SK-N-SH (cell line): Measurements from ENCODE around the gene C11orf98. TPM values are rescaled to one million over a fixed set of nuclear protein-coding genes. Genes with fewer than 3 reads are reported as not detected.

Source experiments
- CTCF ChIA-PET: fragments of 300-600, 350-600 bp; formaldehyde crosslinking; extraction: SDS; loops from one replicate; lab custom pipeline; 2021; lab: Yijun Ruan, JAX
- POLR2A ChIA-PET: fragments of 350-600 bp; sonication (Branson Sonifier 250); formaldehyde crosslinking; extraction: SDS; loops from one replicate; lab custom pipeline; 2020; ENCODE audit warnings: antibody characterized with exemption, inconsistent platforms; lab: Yijun Ruan, JAX
- DNase-seq: peaks from one replicate; pipeline ENCODE4 v3.0.0; 2012
- H2AFZ ChIP-seq: fragments of 200-600 bp; sonication (generic); 2 replicates; pipeline ENCODE4 v1.8.1; 2016; ENCODE audit warnings: antibody characterized with exemption, mild to moderate bottlenecking, low read depth
- H3F3A ChIP-seq: fragments of 200-600 bp; sonication (generic); replicated peaks from 2 replicates; pipeline ENCODE3; 2016; ENCODE audit warnings: antibody characterized with exemption, mild to moderate bottlenecking; ENCODE audit not compliant: insufficient read depth
- H3K27ac ChIP-seq, 2 experiments: fragments of 200-500 bp in 1 of 2; fragments of 200-600 bp in 1 of 2; sonication (Bioruptor generic) in 1 of 2; sonication (generic), shearing (Covaris generic) in 1 of 2; 2 replicates each; pipeline versions ENCODE4 v1.5.1 to v1.6.1; 2014 to 2016; ENCODE audit warnings: low read depth in 2 of 2, inconsistent platforms in 1 of 2, low read length in 1 of 2, mild to moderate bottlenecking in 1 of 2, mixed read lengths in 1 of 2
- H3K27me3 ChIP-seq: fragments of 200-600 bp; sonication (generic), shearing (Covaris generic); 2 replicates; pipeline ENCODE4 v1.6.1; 2016; ENCODE audit warnings: mixed run types; ENCODE audit not compliant: insufficient read depth
- H3K36me3 ChIP-seq, 2 experiments: fragments of 200-500 bp in 1 of 2; fragments of 200-600 bp in 1 of 2; sonication (Bioruptor generic) in 1 of 2; sonication (generic) in 1 of 2; replicated peaks in 1 of 2; 2 replicates each; pipeline versions ENCODE3 to v1.5.1; 2014 to 2016; ENCODE audit warnings: low read length in 1 of 2, mild to moderate bottlenecking in 1 of 2; ENCODE audit not compliant: insufficient read depth in 2 of 2, control insufficient read depth in 1 of 2
- H3K4me1 ChIP-seq, 2 experiments: fragments of 200-500 bp in 1 of 2; fragments of 200-600 bp in 1 of 2; sonication (Bioruptor generic) in 1 of 2; sonication (generic), shearing (Covaris generic) in 1 of 2; 2 replicates each; pipeline versions ENCODE4 v1.5.1 to v1.6.1; 2014 to 2016; ENCODE audit warnings: low read depth in 1 of 2, low read length in 1 of 2, mixed run types in 1 of 2; ENCODE audit not compliant: insufficient read depth in 2 of 2, control insufficient read depth in 1 of 2
- H3K4me2 ChIP-seq: fragments of 200-600 bp; sonication (generic), shearing (Covaris generic); 2 replicates; pipeline ENCODE4 v1.6.1; 2017; ENCODE audit warnings: mixed run types
- H3K4me3 ChIP-seq, 2 experiments: fragments of 200-500 bp in 1 of 2; fragments of 200-600 bp in 1 of 2; sonication (Bioruptor generic) in 1 of 2; sonication (generic), shearing (Covaris generic) in 1 of 2; 2 replicates each; pipeline versions ENCODE4 v1.5.1 to v1.8.1; 2014 to 2016; ENCODE audit warnings: low read depth in 2 of 2, inconsistent platforms in 1 of 2, low read length in 1 of 2, mild to moderate bottlenecking in 1 of 2, mixed read lengths in 1 of 2, moderate library complexity in 1 of 2
- H3K79me2 ChIP-seq: fragments of 200-600 bp; sonication (generic); 2 replicates; pipeline ENCODE4 v1.8.1; 2017; ENCODE audit warnings: mild to moderate bottlenecking; ENCODE audit not compliant: insufficient read depth
- H3K9ac ChIP-seq: fragments of 200-600 bp; sonication (generic); 2 replicates; pipeline ENCODE4 v1.6.1; 2017; ENCODE audit warnings: mixed run types
- H3K9me2 ChIP-seq: fragments of 200-600 bp; sonication (generic); 2 replicates; pipeline ENCODE4 v1.6.1; 2017; ENCODE audit warnings: mixed run types
- H3K9me3 ChIP-seq: fragments of 200-600 bp; sonication (generic); 2 replicates; pipeline ENCODE4 v1.6.1; 2017; ENCODE audit warnings: mixed run types, mild to moderate bottlenecking, moderate library complexity
- H4K20me1 ChIP-seq: fragments of 200-600 bp; sonication (generic); 2 replicates; pipeline ENCODE4 v1.6.1; 2017; ENCODE audit warnings: mild to moderate bottlenecking, mixed run types; ENCODE audit not compliant: insufficient read depth
- CHD2 ChIP-seq: fragments of 150-350 bp; IDR thresholded peaks from 2 replicates; pipeline ENCODE4 v1.6.1; 2018; ENCODE audit warnings: low read length; ENCODE audit not compliant: partially characterized antibody
- EP300 ChIP-seq, 2 experiments: IDR thresholded peaks; 2 replicates each; pipeline versions ENCODE4 v1.4.0 to v1.6.1; 2012; ENCODE audit warnings: borderline replicate concordance in 1 of 2, low read depth in 1 of 2, low read length in 1 of 2
- FOSL2 ChIP-seq: IDR thresholded peaks from 2 replicates; pipeline ENCODE4 v1.4.0; 2012; ENCODE audit warnings: low read depth, mild to moderate bottlenecking, moderate library complexity, borderline replicate concordance
- FOXJ3 ChIP-seq: sonication (generic); formaldehyde crosslinking; IDR thresholded peaks from 2 replicates; pipeline ENCODE4 v1.5.1; 2020; ENCODE audit warnings: mild to moderate bottlenecking, missing genetic modification reagents
- FOXM1 ChIP-seq: IDR thresholded peaks from 2 replicates; pipeline ENCODE4 v1.4.0; 2012; ENCODE audit warnings: low read depth, mild to moderate bottlenecking
- GATA2 ChIP-seq: sonication (generic); formaldehyde crosslinking; IDR thresholded peaks from 2 replicates; pipeline ENCODE4 v1.5.0; 2020; ENCODE audit warnings: mild to moderate bottlenecking, missing genetic modification reagents
- MEF2A ChIP-seq: IDR thresholded peaks from 2 replicates; pipeline ENCODE4 v1.4.0; 2012; ENCODE audit warnings: low read depth, borderline replicate concordance
- MXI1 ChIP-seq: IDR thresholded peaks from 2 replicates; pipeline ENCODE4 v1.6.1; 2012; ENCODE audit warnings: mild to moderate bottlenecking, low read depth, low read length, improper control_type of control experiment
- NFIC ChIP-seq: IDR thresholded peaks from 2 replicates; pipeline ENCODE4 v1.4.0; 2012; ENCODE audit warnings: borderline replicate concordance
- NRF1 ChIP-seq: IDR thresholded peaks from 2 replicates; pipeline ENCODE4 v1.6.1; 2012; ENCODE audit warnings: low read depth, mild to moderate bottlenecking, low read length
- RFX5 ChIP-seq: IDR thresholded peaks from 2 replicates; pipeline ENCODE4 v1.6.1; 2012; ENCODE audit warnings: mild to moderate bottlenecking, improper control_type of control experiment, low read length
- SMC3 ChIP-seq: IDR thresholded peaks from 2 replicates; pipeline ENCODE4 v1.6.1; 2012; ENCODE audit warnings: low read depth, low read length, improper control_type of control experiment
- TEAD4 ChIP-seq: IDR thresholded peaks from 2 replicates; pipeline ENCODE4 v1.4.0; 2012; ENCODE audit warnings: mild to moderate bottlenecking, borderline replicate concordance; ENCODE audit not compliant: insufficient read depth
- WGBS: methylation state at CpG from one replicate; pipeline ENCODE4 v1.1.6; 2017; ENCODE audit warnings: low lambda C conversion rate; 5-methylcytosine and 5-hydroxymethylcytosine counted together
- polyA plus RNA-seq, 3 experiments: library from polyadenylated mRNA; depleted of rRNA; stranded (reverse); fragments of >200 nt; gene quantifications; 2 replicates each; pipeline ENCODE4 v1.2.3, GENCODE V29; 2012
- TF ChIP-seq, protein P1 (sequence below): fragments of 150-350 bp; IDR thresholded peaks from 2 replicates; pipeline ENCODE4 v1.6.1; 2016; ENCODE audit warnings: mild to moderate bottlenecking, low read depth, low read length
- TF ChIP-seq, protein P2 (sequence below): fragments of 200-600 bp; sonication (generic); IDR thresholded peaks from 2 replicates; pipeline ENCODE4 v1.6.1; 2017; ENCODE audit warnings: antibody characterized with exemption, mild to moderate bottlenecking, moderate library complexity

The C11orf98 gene
- polyA plus RNA-seq, 1 of the 3 experiments (the other 2 are of a cell fraction): 126 TPM

DNA sequence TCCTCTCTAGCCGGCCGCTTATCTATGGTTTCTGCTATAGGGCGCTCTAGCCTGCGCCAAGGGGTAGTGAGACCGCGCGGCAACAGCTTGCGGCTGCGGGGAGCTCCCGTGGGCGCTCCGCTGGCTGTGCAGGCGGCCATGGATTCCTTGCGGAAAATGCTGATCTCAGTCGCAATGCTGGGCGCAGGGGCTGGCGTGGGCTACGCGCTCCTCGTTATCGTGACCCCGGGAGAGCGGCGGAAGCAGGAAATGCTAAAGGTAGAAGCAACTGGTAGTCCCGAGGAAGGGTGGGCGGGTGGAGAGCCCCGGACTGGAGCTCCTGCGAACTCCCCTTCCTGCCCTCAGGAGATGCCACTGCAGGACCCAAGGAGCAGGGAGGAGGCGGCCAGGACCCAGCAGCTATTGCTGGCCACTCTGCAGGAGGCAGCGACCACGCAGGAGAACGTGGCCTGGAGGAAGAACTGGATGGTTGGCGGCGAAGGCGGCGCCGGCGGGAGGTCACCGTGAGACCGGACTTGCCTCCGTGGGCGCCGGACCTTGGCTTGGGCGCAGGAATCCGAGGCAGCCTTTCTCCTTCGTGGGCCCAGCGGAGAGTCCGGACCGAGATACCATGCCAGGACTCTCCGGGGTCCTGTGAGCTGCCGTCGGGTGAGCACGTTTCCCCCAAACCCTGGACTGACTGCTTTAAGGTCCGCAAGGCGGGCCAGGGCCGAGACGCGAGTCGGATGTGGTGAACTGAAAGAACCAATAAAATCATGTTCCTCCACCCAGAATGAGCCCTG, 6.8 kb upstream of the C11orf98 start, which contains the start of the genes LBHD1 and UQCC3 (continued):
- TF ChIP-seq, protein P1, sequence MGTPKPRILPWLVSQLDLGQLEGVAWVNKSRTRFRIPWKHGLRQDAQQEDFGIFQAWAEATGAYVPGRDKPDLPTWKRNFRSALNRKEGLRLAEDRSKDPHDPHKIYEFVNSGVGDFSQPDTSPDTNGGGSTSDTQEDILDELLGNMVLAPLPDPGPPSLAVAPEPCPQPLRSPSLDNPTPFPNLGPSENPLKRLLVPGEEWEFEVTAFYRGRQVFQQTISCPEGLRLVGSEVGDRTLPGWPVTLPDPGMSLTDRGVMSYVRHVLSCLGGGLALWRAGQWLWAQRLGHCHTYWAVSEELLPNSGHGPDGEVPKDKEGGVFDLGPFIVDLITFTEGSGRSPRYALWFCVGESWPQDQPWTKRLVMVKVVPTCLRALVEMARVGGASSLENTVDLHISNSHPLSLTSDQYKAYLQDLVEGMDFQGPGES: no peak
- no peak for TF ChIP-seq GATA2 (CRISPR knock-in tag)
- TF ChIP-seq FOXJ3 (CRISPR knock-in tag): no peak
- TF ChIP-seq EP300 (IDR thresholded peaks at IDR 0.05; ENCODE audit: borderline replicate concordance in 1 of 2, low read depth in 1 of 2, low read length in 1 of 2): no peak
- no peak for TF ChIP-seq NFIC
- TF ChIP-seq, protein P2, sequence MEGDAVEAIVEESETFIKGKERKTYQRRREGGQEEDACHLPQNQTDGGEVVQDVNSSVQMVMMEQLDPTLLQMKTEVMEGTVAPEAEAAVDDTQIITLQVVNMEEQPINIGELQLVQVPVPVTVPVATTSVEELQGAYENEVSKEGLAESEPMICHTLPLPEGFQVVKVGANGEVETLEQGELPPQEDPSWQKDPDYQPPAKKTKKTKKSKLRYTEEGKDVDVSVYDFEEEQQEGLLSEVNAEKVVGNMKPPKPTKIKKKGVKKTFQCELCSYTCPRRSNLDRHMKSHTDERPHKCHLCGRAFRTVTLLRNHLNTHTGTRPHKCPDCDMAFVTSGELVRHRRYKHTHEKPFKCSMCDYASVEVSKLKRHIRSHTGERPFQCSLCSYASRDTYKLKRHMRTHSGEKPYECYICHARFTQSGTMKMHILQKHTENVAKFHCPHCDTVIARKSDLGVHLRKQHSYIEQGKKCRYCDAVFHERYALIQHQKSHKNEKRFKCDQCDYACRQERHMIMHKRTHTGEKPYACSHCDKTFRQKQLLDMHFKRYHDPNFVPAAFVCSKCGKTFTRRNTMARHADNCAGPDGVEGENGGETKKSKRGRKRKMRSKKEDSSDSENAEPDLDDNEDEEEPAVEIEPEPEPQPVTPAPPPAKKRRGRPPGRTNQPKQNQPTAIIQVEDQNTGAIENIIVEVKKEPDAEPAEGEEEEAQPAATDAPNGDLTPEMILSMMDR: no peak
- TF ChIP-seq FOXM1: no peak
- TF ChIP-seq SMC3: peak; percentile 6; the same call in 1 of the 2 replicates
- TF ChIP-seq CHD2: peak; percentile 20
- TF ChIP-seq FOSL2: no peak
- TF ChIP-seq MXI1: peak; percentile 60
- no peak for TF ChIP-seq RFX5

DNA sequence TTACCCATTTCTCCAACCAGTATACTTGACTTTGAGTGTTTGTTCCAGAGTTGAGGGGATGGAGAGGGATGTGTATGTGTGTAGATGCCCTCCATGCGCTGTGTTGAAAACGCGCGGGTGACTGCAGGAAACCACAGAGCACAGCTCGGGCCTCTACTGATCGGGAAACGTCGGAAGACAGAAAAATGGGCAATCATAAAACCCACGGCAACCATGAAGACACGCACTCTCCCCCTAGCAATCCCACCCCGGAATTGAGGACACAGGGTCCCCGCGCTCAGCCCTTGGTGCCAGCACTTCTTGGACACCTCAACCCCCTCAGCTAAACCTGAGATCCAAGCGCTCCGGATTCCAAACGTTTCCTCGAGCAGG, 6.2 kb upstream of the C11orf98 start:
- H3K36me3 ChIP-seq: peaks cover 15 to 23% of the 10 kb centered on the region in 2 experiments
- H3K27me3 ChIP-seq: no peaks in the 10 kb centered on the region
- no peak for DNase-seq
- peaks cover 78% of the 10 kb centered on the region for H3K79me2 ChIP-seq
- 10% methylated on average over 8 of the region's 17 CpGs for WGBS
- TF ChIP-seq MEF2A: no peak
- TF ChIP-seq FOXM1: no peak
- TF ChIP-seq, protein P2: no peak
- no peak; the same call in 1 of the 2 replicates for TF ChIP-seq MXI1
- TF ChIP-seq EP300 (IDR thresholded peaks at IDR 0.05; ENCODE audit: borderline replicate concordance in 1 of 2, low read depth in 1 of 2, low read length in 1 of 2): no peak
- TF ChIP-seq NRF1: no peak
- no peak for TF ChIP-seq CHD2
- TF ChIP-seq, protein P1: no peak
- TF ChIP-seq TEAD4: no peak
- no peak for TF ChIP-seq RFX5
- POLR2A ChIA-PET: interaction anchor here (0.7 to 1.9 kb wide), 18 partner anchors 8 to 170 kb away, joined by 3 to 16 read pairs (median 6); partner anchors contain the start of genes B3GAT3, EEF1G, GANAB and HNRNPUL2
- H3K27ac ChIP-seq: peak overlapping the region; percentile 80 to 94
- no peaks in the 10 kb centered on the region for H3K9me3 ChIP-seq
- peaks cover 41% of the 10 kb centered on the region for H3F3A ChIP-seq
- peaks cover 25 to 28% of the 10 kb centered on the region in 2 experiments; a peak in 3 of 4 replicates for H3K4me1 ChIP-seq
- CTCF ChIA-PET: interaction anchor here (1.0 to 2.0 kb wide), 6 partner anchors 10 to 290 kb away, joined by 3 to 8 read pairs (median 6); partner anchors contain the start of gene EML3
- H3K9ac ChIP-seq: peak overlapping the region; percentile 81
- peak overlapping the region; percentile 68 to 90 for H3K4me3 ChIP-seq
- H4K20me1 ChIP-seq: no peaks in the 10 kb centered on the region
- peak overlapping the region; percentile 85 for H2AFZ ChIP-seq
- H3K9me2 ChIP-seq: no peaks in the 10 kb centered on the region
- H3K4me2 ChIP-seq: peak overlapping the region; percentile 97
